ENCODE results near the gene ANKRD12.

DNA sequence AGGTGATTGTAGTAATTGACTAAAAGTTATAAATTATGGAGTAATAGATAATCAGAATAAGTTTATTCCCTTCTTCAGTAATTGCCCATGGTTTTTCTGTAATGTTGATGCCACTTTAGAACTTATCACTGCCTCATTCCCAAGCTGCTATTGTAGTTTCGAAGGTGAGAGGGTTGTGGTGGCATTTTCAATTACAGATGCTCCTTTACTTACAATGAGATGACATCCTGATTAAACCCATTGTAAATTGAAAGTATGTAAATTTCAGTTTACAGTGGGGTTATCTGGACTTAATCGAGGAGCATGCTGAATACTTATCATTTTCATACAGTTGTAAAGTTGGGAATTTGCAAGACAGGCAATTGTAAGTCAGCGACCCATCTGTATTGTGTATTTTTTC lies 31.2 kb upstream of the ANKRD12 start:
- TF ChIP-seq TAF1 (IDR thresholded peaks at IDR 0.05; ENCODE audit: low read depth, low read length) (no peak), POLR2A (IDR thresholded peaks at IDR 0.05; ENCODE audit: low read depth, low read length) (no peak), POLR2AphosphoS5 (IDR thresholded peaks at IDR 0.05; ENCODE audit: low read depth, low read length) (no peak), POU2F2 (IDR thresholded peaks at IDR 0.05; ENCODE audit: low read depth, low read length) (no peak), PAX5 (IDR thresholded peaks at IDR 0.05; ENCODE audit: insufficient read depth, low read length, severe bottlenecking) (no peak), SPI1 (IDR thresholded peaks at IDR 0.05; ENCODE audit: low read depth, low read length) (no peak)
